HG03342 (cell line): ENCODE results near the gene SLC9A3.

Experiments
- ATAC-seq: cut with Tn5 transposase; IDR thresholded peaks from one replicate; pipeline ENCODE4 v1.9.1; 2021; ENCODE audit warnings: mild to moderate bottlenecking, moderate library complexity; ENCODE audit not compliant: unreplicated experiment

SLC9A3 gene

GRCh38 chr5:539469-540070, 15.3 kb upstream of the SLC9A3 start:
- ATAC-seq = no peak

- ATAC-seq = no peak
These were observed 14.7 kb upstream of the SLC9A3 start for GRCh38 chr5:538801-539468.

GRCh38 chr5:538271-538771, 14.1 kb upstream of the SLC9A3 start:
- ATAC-seq = no peak

GRCh38 chr5:537621-538071, 13.4 kb upstream of the SLC9A3 start:
- no peak for ATAC-seq

- no peak for ATAC-seq
These were observed 12.8 kb upstream of the SLC9A3 start for GRCh38 chr5:537098-537497.

GRCh38 chr5:535846-536698, 11.8 kb upstream of the SLC9A3 start:
- ATAC-seq = no peak

GRCh38 chr5:534743-535671, 10.8 kb upstream of the SLC9A3 start:
- ATAC-seq = no peak

- no peak for ATAC-seq
These were observed 9.9 kb upstream of the SLC9A3 start for GRCh38 chr5:533955-534742.

GRCh38 chr5:533243-533954, 9.2 kb upstream of the SLC9A3 start:
- ATAC-seq = no peak

- no peak for ATAC-seq
These were observed 8.4 kb upstream of the SLC9A3 start for GRCh38 chr5:532521-533242.

GRCh38 chr5:531749-532315, 7.6 kb upstream of the SLC9A3 start:
- ATAC-seq = no peak

GRCh38 chr5:531101-531748, 7.0 kb upstream of the SLC9A3 start:
- no peak for ATAC-seq

- no peak for ATAC-seq
These were observed 6.0 kb upstream of the SLC9A3 start for GRCh38 chr5:530001-530955.

GRCh38 chr5:528629-529511, 4.6 kb upstream of the SLC9A3 start:
- ATAC-seq = no peak
